HG03520 (cell line): ENCODE data around the gene DAGLA.

Source experiments
- ATAC-seq: cut with Tn5 transposase; IDR thresholded peaks from one replicate; pipeline ENCODE4 v1.9.1; 2021; ENCODE audit warnings: mild to moderate bottlenecking, moderate library complexity; ENCODE audit not compliant: unreplicated experiment

Gene DAGLA

DNA sequence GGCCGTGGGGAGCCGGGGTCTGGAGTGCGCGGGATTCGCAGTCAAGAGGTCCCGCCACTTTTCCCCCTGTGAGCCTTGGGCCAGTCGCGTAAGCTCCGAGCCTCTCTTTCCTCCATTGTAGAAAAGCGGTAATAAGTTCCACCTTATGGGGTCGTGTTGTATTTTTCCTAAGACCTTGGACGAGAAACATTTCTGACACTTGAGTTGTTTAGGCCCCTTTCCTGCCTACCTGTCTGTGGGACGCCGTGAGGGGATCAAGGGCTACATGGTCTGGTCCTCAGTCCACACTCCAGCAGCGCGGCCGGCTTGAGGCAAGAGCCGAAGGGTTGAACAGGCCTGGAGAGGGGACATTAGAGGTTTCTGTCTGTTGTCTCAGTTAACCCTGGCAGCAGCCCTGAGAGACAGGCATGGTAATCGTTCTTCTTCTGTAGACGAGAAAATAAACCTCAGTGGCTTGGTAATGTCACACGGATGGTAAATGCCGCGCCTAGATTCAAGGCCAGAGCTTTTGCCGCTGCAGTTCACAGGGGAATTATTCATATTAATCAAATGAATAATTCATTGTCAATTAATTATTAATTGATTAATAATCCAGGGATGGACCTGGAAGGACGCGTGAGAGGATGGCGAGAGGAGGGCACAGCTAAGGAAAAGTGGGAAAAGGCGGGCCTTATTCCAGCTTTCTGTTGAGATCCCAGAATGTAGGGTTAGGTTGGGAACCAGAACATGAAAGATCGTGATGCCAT, 113.1 kb downstream of the DAGLA start:
- no peak for ATAC-seq

DNA sequence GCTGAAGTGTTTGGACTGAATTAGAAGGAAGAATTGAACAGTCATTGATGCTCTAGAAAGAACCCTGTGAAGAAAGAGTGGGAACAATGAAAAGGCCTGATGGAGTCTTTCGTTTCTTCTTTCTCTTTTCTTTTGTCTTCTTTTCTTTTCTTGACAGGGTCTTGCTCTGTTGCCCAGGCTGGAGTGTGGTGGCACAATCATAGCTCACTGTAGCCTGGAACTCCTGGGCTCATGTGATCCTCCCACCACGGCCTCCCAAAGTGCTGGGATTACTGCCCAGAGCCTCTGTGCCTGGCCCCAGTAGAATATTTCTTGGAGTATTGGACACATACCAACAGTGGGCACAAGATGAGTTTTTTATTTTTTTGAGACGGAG, 113.6 kb downstream of the DAGLA start:
- ATAC-seq = no peak

DNA sequence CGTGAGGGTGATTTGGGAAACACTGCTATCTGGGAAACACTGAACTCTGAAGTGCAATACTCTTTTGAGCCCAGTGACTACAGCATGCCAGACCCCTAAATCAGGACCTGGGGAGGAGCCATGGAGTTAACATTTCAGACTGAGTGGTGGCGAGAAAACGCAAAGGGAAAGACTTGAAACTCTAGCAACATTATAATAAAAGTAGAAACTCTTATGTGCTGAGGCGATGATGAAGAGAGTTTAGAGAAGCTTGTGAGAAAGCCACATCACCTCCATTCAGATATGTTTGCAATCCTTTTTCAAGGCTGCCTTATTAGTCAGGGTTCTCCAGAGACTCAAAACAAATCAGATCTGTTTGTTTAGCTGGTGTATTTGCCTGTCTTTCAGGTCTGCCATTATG, 114.4 kb downstream of the DAGLA start:
- ATAC-seq = no peak

DNA sequence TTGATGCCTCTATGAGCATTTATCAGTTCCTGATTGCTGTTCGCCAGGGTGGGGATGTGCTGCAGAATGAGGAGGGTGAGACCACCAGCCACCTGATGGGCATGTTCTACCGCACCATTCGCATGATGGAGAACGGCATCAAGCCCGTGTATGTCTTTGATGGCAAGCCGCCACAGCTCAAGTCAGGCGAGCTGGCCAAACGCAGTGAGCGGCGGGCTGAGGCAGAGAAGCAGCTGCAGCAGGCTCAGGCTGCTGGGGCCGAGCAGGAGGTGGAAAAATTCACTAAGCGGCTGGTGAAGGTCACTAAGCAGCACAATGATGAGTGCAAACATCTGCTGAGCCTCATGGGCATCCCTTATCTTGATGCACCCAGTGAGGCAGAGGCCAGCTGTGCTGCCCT, 115.3 kb downstream of the DAGLA start:
- no peak for ATAC-seq

DNA sequence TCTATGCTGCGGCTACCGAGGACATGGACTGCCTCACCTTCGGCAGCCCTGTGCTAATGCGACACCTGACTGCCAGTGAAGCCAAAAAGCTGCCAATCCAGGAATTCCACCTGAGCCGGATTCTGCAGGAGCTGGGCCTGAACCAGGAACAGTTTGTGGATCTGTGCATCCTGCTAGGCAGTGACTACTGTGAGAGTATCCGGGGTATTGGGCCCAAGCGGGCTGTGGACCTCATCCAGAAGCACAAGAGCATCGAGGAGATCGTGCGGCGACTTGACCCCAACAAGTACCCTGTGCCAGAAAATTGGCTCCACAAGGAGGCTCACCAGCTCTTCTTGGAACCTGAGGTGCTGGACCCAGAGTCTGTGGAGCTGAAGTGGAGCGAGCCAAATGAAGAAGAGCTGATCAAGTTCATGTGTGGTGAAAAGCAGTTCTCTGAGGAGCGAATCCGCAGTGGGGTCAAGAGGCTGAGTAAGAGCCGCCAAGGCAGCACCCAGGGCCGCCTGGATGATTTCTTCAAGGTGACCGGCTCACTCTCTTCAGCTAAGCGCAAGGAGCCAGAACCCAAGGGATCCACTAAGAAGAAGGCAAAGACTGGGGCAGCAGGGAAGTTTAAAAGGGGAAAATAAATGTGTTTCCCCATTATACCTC, 115.8 kb downstream of the DAGLA start:
- no peak for ATAC-seq
